Fibroblast of the aortic adventitia (primary cell): ENCODE measurements around the gene OLIG1. TPM values are rescaled to one million over a fixed set of nuclear protein-coding genes. Genes with fewer than 3 reads are reported as not detected.

Experiments
- DNase-seq: peaks from one replicate; pipeline ENCODE4 v3.0.0-alpha.2; 2010; ENCODE audit warnings: low read depth
- H3K4me3 ChIP-seq: 2 replicates; pipeline ENCODE4 v1.5.1; 2011; ENCODE audit warnings: low read depth, mild to moderate bottlenecking, control low read depth, low read length, moderate library complexity
- total RNA-seq: library from RNA; depleted of rRNA; stranded (reverse); fragments of >200 nt; gene quantifications from 2 replicates; pipeline ENCODE4 v1.2.3, GENCODE V29; 2012; ENCODE audit warnings: low replicate concordance
- TF ChIP-seq, protein P1 (sequence below): IDR thresholded peaks from 2 replicates; pipeline ENCODE4 v1.5.1; 2011; ENCODE audit warnings: mild to moderate bottlenecking, low read length, control low read depth, inconsistent platforms; ENCODE audit not compliant: insufficient read depth

The OLIG1 gene
- total RNA-seq, 1 donor = not detected

- DNase-seq = no peak
- TF ChIP-seq, protein P1, sequence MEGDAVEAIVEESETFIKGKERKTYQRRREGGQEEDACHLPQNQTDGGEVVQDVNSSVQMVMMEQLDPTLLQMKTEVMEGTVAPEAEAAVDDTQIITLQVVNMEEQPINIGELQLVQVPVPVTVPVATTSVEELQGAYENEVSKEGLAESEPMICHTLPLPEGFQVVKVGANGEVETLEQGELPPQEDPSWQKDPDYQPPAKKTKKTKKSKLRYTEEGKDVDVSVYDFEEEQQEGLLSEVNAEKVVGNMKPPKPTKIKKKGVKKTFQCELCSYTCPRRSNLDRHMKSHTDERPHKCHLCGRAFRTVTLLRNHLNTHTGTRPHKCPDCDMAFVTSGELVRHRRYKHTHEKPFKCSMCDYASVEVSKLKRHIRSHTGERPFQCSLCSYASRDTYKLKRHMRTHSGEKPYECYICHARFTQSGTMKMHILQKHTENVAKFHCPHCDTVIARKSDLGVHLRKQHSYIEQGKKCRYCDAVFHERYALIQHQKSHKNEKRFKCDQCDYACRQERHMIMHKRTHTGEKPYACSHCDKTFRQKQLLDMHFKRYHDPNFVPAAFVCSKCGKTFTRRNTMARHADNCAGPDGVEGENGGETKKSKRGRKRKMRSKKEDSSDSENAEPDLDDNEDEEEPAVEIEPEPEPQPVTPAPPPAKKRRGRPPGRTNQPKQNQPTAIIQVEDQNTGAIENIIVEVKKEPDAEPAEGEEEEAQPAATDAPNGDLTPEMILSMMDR = no peak
- H3K4me3 ChIP-seq = no peak overlapping the region
Observed at GRCh38 chr21:33075596-33076195, 5.8 kb downstream of the OLIG1 start.

GRCh38 chr21:33076600-33077329, 6.8 kb downstream of the OLIG1 start:
- no peak overlapping the region for H3K4me3 ChIP-seq
- DNase-seq = no peak
- TF ChIP-seq, protein P1 = no peak

DNA sequence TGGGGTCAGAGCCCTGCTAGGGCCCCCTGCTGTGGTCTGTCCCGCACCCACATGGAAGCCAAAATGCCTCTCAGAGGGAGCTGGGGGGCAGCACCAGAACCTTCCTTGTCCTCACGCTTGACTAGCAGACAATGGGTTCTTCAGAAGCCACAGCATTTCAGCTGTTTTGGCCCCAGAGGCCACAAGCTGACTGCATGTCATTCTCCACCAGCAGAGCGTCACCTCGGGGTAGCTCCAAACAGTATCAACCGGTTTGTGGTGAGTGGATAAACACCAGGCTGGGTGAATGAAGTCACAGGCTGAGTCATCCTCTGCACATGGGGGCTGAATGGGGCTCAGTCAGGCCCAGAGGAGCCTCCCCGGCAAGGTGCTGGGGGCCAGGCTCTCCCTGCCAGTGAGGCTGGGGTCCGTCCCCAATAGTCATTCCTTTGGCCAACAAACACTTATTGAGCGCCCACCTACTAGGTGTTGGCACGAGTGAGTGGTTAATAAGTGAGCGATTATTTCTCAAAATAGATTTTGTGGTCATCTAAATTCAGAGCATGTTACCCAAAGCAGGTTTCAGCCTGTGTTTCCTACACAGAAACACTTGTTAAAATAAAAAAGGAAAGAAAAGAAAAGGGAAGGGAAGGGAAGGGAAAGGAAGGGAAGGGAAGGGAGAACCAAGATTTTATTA, 9.1 kb downstream of the OLIG1 start:
- TF ChIP-seq, protein P1 = no peak
- DNase-seq = peak; percentile 38
- no peak overlapping the region for H3K4me3 ChIP-seq

GRCh38 chr21:33080376-33080775, 10.4 kb downstream of the OLIG1 start:
- DNase-seq = no peak
- TF ChIP-seq, protein P1 = no peak
- H3K4me3 ChIP-seq = no peak overlapping the region

- TF ChIP-seq, protein P1 = no peak
- no peak for DNase-seq
- no peak overlapping the region for H3K4me3 ChIP-seq
Observed at GRCh38 chr21:33080776-33081175, 10.8 kb downstream of the OLIG1 start.

- no peak overlapping the region for H3K4me3 ChIP-seq
- DNase-seq = peak; percentile 5
- TF ChIP-seq, protein P1 = no peak
Observed at GRCh38 chr21:33088384-33088783, 18.4 kb downstream of the OLIG1 start.
